Mucosa of descending colon (tissue), 3 donors: Measurements from ENCODE around the gene ADAMTSL1. TPM values are rescaled to one million over a fixed set of nuclear protein-coding genes. Genes with fewer than 3 reads are reported as not detected.

Source experiments
- ATAC-seq: fragments of 200-7000 bp; cut with Tn5 transposase; one replicate; pipeline ENCODE4 v1.9.1; 2020; ENCODE audit warnings: mild to moderate bottlenecking, moderate library complexity
- DNase-seq, 3 donors: peaks; one replicate each; pipeline ENCODE4 v3.0.0-alpha.2; 2020
- H3K36me3 ChIP-seq: fragments of 200-600 bp; one replicate; pipeline ENCODE4 v1.8.0; 2021; ENCODE audit warnings: low read depth, mild to moderate bottlenecking
- H3K4me1 ChIP-seq: fragments of 200-600 bp; one replicate; pipeline ENCODE4 v1.8.0; 2021; ENCODE audit warnings: low read depth, mild to moderate bottlenecking
- H3K4me3 ChIP-seq: fragments of 200-600 bp; one replicate; pipeline ENCODE4 v1.8.0; 2021; ENCODE audit warnings: mild to moderate bottlenecking
- H3K9me3 ChIP-seq: fragments of 200-600 bp; one replicate; pipeline ENCODE4 v1.8.0; 2021; ENCODE audit warnings: mild to moderate bottlenecking
- CTCF ChIP-seq: fragments of 200-600 bp; IDR thresholded peaks from one replicate; pipeline ENCODE4 v1.8.0; 2022; ENCODE audit warnings: antibody characterized with exemption, mild to moderate bottlenecking
- intact Hi-C, 2 donors: fragments of 100-400 bp; cut with DNase I in 1 of 2; cut with micrococcal nuclease in 1 of 2; formaldehyde crosslinking; loops; one replicate each; pipeline versions ENCODE4 v1.11.0 to v1.11.1; 2022; cut with DNase I, micrococcal nuclease
- total RNA-seq, 3 donors: library from RNA; stranded (reverse); fragmentation: NEBNext Ultra II Directional in 2 of 3; extraction: Animal tissue kit (Norgen Biotek cat#: 25700) in 2 of 3; gene quantifications; one replicate each; pipeline versions ENCODE4 v1.2.1 to v1.2.4, GENCODE V29; 2021 to 2023
- donor health status: DM: no; HTN: no; CAD: no; lungs with moderate emphysema.
- donor health status: DM: no; HTN: no; CAD: no.
- donor health status: DM: no; HTN: yes; CAD: no.

The ADAMTSL1 gene
- total RNA-seq, 3 donors from 2014 or later = 10.1 to 32.1 (median 22.6) TPM

DNA sequence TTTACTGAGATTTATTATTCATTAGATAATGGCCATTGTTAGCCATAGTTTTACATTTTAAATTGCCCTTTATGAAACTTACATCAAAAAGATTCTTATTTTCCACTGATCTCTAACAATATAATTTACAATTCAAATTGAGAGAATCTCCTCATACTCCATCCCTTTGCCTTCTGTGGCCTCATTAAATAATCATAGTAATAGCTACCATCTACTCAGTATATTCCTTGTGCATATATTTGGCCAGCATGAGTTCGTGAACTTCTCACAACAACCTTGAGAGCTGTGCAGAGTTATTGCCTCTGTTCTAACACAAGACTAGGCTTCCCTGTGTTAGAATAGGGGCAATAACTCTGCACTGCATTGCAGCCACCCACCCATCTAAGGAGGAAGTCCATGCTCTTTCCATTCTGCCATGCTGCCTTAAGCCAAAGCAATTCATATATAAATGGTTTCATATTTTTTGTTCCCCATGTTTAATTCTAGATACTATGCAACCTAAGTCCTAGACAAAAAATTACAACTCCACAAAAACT is 99.1 kb downstream of the ADAMTSL1 start:
- H3K4me3 ChIP-seq = no peak overlapping the region
- TF ChIP-seq CTCF = no peak
- H3K9me3 ChIP-seq = no peaks in the 10 kb centered on the region
- ATAC-seq (peak; percentile 90), DNase-seq (peak in 1 of 3 donors; percentile 32)
- H3K4me1 ChIP-seq = no peaks in the 10 kb centered on the region
- no peaks in the 10 kb centered on the region for H3K36me3 ChIP-seq
- intact Hi-C loops = no loop called here

- no peaks in the 10 kb centered on the region for H3K4me1 ChIP-seq
- H3K9me3 ChIP-seq = no peaks in the 10 kb centered on the region
- no peaks in the 10 kb centered on the region for H3K36me3 ChIP-seq
- peak; percentile 16 for ATAC-seq
- TF ChIP-seq CTCF = no peak
- no peak for DNase-seq
- intact Hi-C loops = no loop called here
- no peak overlapping the region for H3K4me3 ChIP-seq
Measured at GRCh38 chr9:18575686-18576085, 101.7 kb downstream of the ADAMTSL1 start.

GRCh38 chr9:18579536-18579935 is 105.6 kb downstream of the ADAMTSL1 start:
- TF ChIP-seq CTCF = no peak
- H3K36me3 ChIP-seq = no peaks in the 10 kb centered on the region
- no peaks in the 10 kb centered on the region for H3K4me1 ChIP-seq
- DNase-seq (no peak), ATAC-seq (no peak)
- no peaks in the 10 kb centered on the region for H3K9me3 ChIP-seq
- H3K4me3 ChIP-seq = no peak overlapping the region
- intact Hi-C loops = no loop called here

DNA sequence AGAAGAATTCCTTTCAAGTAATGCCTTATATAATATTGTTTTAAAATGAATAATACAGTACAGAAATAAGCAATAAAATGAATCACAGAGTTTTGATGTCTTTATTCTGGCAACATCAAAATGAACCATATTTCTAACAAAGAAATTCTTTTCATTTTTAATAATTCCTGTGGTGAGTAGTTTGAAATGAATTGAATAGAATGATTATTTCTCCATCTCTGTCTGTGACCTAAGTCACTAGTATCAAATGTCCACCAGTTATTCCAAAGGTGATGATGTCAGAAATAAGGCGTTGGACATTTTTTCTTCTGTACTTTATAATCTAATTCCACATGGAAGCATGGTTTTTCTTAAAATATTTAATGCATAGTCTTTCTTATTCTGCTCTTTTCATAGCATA is 106.2 kb downstream of the ADAMTSL1 start:
- Histone ChIP-seq H3K36me3 (no peaks in the 10 kb centered on the region), H3K4me3 (no peak overlapping the region)

GRCh38 chr9:18585996-18586395 is 112.0 kb downstream of the ADAMTSL1 start:
- Histone ChIP-seq H3K4me3 (no peak overlapping the region), H3K9me3 (peaks cover 5% of the 10 kb centered on the region), H3K4me1 (no peaks in the 10 kb centered on the region), H3K36me3 (no peaks in the 10 kb centered on the region)
- intact Hi-C loops = no loop called here
- ATAC-seq = no peak
- no peak for DNase-seq
- no peak for TF ChIP-seq CTCF

More for the DNA sequence above, 106.2 kb downstream of the ADAMTSL1 start:
- Histone ChIP-seq H3K4me1 (no peaks in the 10 kb centered on the region), H3K9me3 (no peaks in the 10 kb centered on the region)
- ATAC-seq (no peak), DNase-seq (no peak)
- TF ChIP-seq CTCF = no peak
- intact Hi-C loops = no loop called here

DNA sequence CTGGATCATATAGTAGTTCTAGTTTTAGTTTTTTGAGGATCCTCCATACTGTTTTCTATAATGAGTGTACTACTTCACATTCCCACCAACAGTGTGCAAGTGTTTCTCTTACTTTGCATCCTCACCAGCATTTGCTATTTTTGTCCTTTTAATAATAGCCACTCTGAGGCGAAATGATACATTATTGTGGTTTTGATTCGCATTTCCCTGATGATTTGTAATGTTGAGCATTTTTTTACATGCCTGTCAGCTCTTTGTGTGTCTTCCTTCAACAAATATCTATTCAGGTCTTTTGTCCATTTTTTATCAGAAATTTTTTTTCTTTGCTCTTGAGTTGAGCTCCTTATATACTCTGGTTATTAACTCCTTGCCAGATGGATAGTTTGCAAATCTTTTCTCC is 114.0 kb downstream of the ADAMTSL1 start:
- TF ChIP-seq CTCF = no peak
- Histone ChIP-seq H3K4me3 (no peak overlapping the region), H3K9me3 (peaks cover 10% of the 10 kb centered on the region), H3K36me3 (no peaks in the 10 kb centered on the region), H3K4me1 (no peaks in the 10 kb centered on the region)
- DNase-seq = no peak
- no peak for ATAC-seq
- intact Hi-C loops = no loop called here
